CD14-positive monocyte (primary cell): ENCODE data around the gene MMP28. TPM values are rescaled to one million over a fixed set of nuclear protein-coding genes. Genes with fewer than 3 reads are reported as not detected.

Source experiments
- DNase-seq, 3 donors: peaks; one replicate each; pipeline ENCODE4 v3.0.0-alpha.2; 2011 to 2022
- H2AFZ ChIP-seq: 2 replicates; pipeline ENCODE4 v1.6.0; 2012; ENCODE audit warnings: mild to moderate bottlenecking, low read depth, low read length, inconsistent platforms; ENCODE audit not compliant: insufficient read depth, poor library complexity, severe bottlenecking
- H3K27ac ChIP-seq, 2 donors: 1 replicate in 1 of 2; 2 replicates in 1 of 2; pipeline ENCODE4 v1.5.1; 2012 to 2013; ENCODE audit warnings: low read length in 2 of 2, control low read depth in 1 of 2, inconsistent platforms in 1 of 2, low read depth in 1 of 2, mild to moderate bottlenecking in 1 of 2
- H3K27me3 ChIP-seq, 2 donors: one replicate each; pipeline versions ENCODE4 v1.6.0 to v1.6.1; 2011 to 2013; ENCODE audit warnings: low read length in 2 of 2; ENCODE audit not compliant: control insufficient read depth in 2 of 2, insufficient read depth in 2 of 2
- H3K36me3 ChIP-seq, 2 donors: replicated peaks in 1 of 2; 1 replicate in 1 of 2; 2 replicates in 1 of 2; pipeline versions ENCODE4 v1.5.1 to v1.6.1; 2012 to 2013; ENCODE audit warnings: low read length in 2 of 2, control low read depth in 1 of 2, inconsistent platforms in 1 of 2, mild to moderate bottlenecking in 1 of 2; ENCODE audit not compliant: insufficient read depth in 2 of 2, control insufficient read depth in 1 of 2
- H3K4me1 ChIP-seq, 2 donors: 1 replicate in 1 of 2; 2 replicates in 1 of 2; pipeline versions ENCODE4 v1.5.1 to v1.6.1; 2012 to 2013; ENCODE audit warnings: low read length in 2 of 2, control low read depth in 1 of 2, inconsistent platforms in 1 of 2, mild to moderate bottlenecking in 1 of 2, moderate library complexity in 1 of 2; ENCODE audit not compliant: insufficient read depth in 2 of 2, control insufficient read depth in 1 of 2
- H3K4me2 ChIP-seq: replicated peaks from 2 replicates; pipeline ENCODE3; 2012; ENCODE audit warnings: low read length, moderate library complexity, mild to moderate bottlenecking; ENCODE audit not compliant: poor library complexity, severe bottlenecking; ENCODE audit errors: extremely low read depth
- H3K4me3 ChIP-seq, 3 experiments: fragments of 200-600 bp in 1 of 3; sonication (generic) in 1 of 3; replicated peaks in 1 of 3; 1 replicate in 2 of 3; 2 replicates in 1 of 3; pipeline ENCODE4 v1.5.1; 2011 to 2013; ENCODE audit warnings: low read length in 3 of 3, mild to moderate bottlenecking in 3 of 3, control low read depth in 2 of 3, low read depth in 2 of 3, inconsistent platforms in 1 of 3, moderate library complexity in 1 of 3
- H3K79me2 ChIP-seq: 2 replicates; pipeline ENCODE4 v1.6.0; 2012; ENCODE audit warnings: mild to moderate bottlenecking, control low read depth, inconsistent platforms, low read length, moderate library complexity; ENCODE audit not compliant: insufficient read depth
- H3K9ac ChIP-seq: 2 replicates; pipeline ENCODE4 v1.6.0; 2017; ENCODE audit warnings: low read length, mild to moderate bottlenecking; ENCODE audit not compliant: insufficient read depth, poor library complexity, severe bottlenecking
- H3K9me3 ChIP-seq, 2 donors: replicated peaks in 1 of 2; 1 replicate in 1 of 2; 2 replicates in 1 of 2; pipeline versions ENCODE4 v1.5.1 to v1.6.1; 2012 to 2013; ENCODE audit warnings: low read length in 2 of 2, control low read depth in 1 of 2; ENCODE audit not compliant: control insufficient read depth in 1 of 2, insufficient read depth in 1 of 2
- H4K20me1 ChIP-seq: 2 replicates; pipeline ENCODE4 v1.6.0; 2012; ENCODE audit warnings: mild to moderate bottlenecking, low read length, control low read depth, moderate library complexity; ENCODE audit not compliant: insufficient read depth
- H3K27ac Mint-ChIP-seq, 7 donors: one replicate each; pipeline ENCODE4 v1.8.0; 2020; ENCODE audit warnings: mild to moderate bottlenecking in 7 of 7, mixed read lengths in 7 of 7, moderate library complexity in 6 of 7, inconsistent platforms in 2 of 7
- H3K27me3 Mint-ChIP-seq, 3 donors: one replicate each; pipeline ENCODE4 v1.8.0; 2021 to 2022; ENCODE audit warnings: low read depth in 3 of 3, mild to moderate bottlenecking in 3 of 3, mixed read lengths in 3 of 3, moderate library complexity in 3 of 3, inconsistent platforms in 1 of 3
- H3K36me3 Mint-ChIP-seq, 2 donors: one replicate each; pipeline ENCODE4 v1.8.0; 2020; ENCODE audit warnings: mixed read lengths in 2 of 2, inconsistent platforms in 1 of 2, mild to moderate bottlenecking in 1 of 2
- H3K4me1 Mint-ChIP-seq: one replicate; pipeline ENCODE4 v1.8.0; 2020; ENCODE audit warnings: mild to moderate bottlenecking, mixed read lengths
- H3K4me3 Mint-ChIP-seq, 2 donors: one replicate each; pipeline ENCODE4 v1.8.0; 2020; ENCODE audit warnings: mild to moderate bottlenecking in 2 of 2, mixed read lengths in 2 of 2, moderate library complexity in 1 of 2
- H3K9me3 Mint-ChIP-seq, 7 donors: one replicate each; pipeline ENCODE4 v1.8.0; 2020 to 2022; ENCODE audit warnings: mixed read lengths in 7 of 7, mild to moderate bottlenecking in 6 of 7, moderate library complexity in 6 of 7, inconsistent platforms in 2 of 7
- WGBS: methylation state at CpG from one replicate; pipeline ENCODE4 v1.1.5; 2013; ENCODE audit warnings: missing lambda C conversion rate; ENCODE audit not compliant: insufficient coverage; 5-methylcytosine and 5-hydroxymethylcytosine counted together
- intact Hi-C, 2 donors: fragments of 100-400 bp; cut with micrococcal nuclease; formaldehyde crosslinking; loops; one replicate each; pipeline versions ENCODE4 v1.15.0 to v1.15.1; 2023
- polyA plus RNA-seq, 3 donors: library from polyadenylated mRNA; depleted of rRNA in 1 of 3; unstranded in 2 of 3; stranded (reverse) in 1 of 3; fragments of 300-500 nt in 2 of 3; fragments of >200 nt in 1 of 3; fragmentation: Illumina TruSeq in 2 of 3; gene quantifications; 1 replicate in 2 of 3; 2 replicates in 1 of 3; pipeline ENCODE4 v1.2.3, GENCODE V29; 2012 to 2021
- TF ChIP-seq, protein P1 (sequence below): fragments of 200-600 bp; IDR thresholded peaks from one replicate; pipeline ENCODE4 v1.8.0; 2022; ENCODE audit warnings: antibody characterized with exemption, mild to moderate bottlenecking

Gene MMP28
- polyA plus RNA-seq, 3 donors, result not detected

GRCh38 chr17:35797918-35798317, 2.5 kb upstream of the MMP28 start:
- H3K27me3 Mint-ChIP-seq, result peaks cover 48 to 59% (median 56%) of the 10 kb centered on the region in 3 donors
- no peak overlapping the region for H2AFZ ChIP-seq
- peaks cover 24% of the 10 kb centered on the region for H3K4me1 Mint-ChIP-seq
- peaks cover 0 to 6% (median 0%) of the 10 kb centered on the region in 7 donors for H3K9me3 Mint-ChIP-seq
- peaks cover 42 to 46% of the 10 kb centered on the region in 2 donors for H3K27me3 ChIP-seq
- no peak overlapping the region for H3K4me2 ChIP-seq
- WGBS, result 100% methylated on average over 4 of the region's 5 CpGs
- no peak for DNase-seq
- no peak overlapping the region for H3K27ac Mint-ChIP-seq
- H3K4me3 ChIP-seq, result no peak overlapping the region
- H3K9ac ChIP-seq, result no peak overlapping the region
- H4K20me1 ChIP-seq, result no peaks in the 10 kb centered on the region
- TF ChIP-seq, protein P1, sequence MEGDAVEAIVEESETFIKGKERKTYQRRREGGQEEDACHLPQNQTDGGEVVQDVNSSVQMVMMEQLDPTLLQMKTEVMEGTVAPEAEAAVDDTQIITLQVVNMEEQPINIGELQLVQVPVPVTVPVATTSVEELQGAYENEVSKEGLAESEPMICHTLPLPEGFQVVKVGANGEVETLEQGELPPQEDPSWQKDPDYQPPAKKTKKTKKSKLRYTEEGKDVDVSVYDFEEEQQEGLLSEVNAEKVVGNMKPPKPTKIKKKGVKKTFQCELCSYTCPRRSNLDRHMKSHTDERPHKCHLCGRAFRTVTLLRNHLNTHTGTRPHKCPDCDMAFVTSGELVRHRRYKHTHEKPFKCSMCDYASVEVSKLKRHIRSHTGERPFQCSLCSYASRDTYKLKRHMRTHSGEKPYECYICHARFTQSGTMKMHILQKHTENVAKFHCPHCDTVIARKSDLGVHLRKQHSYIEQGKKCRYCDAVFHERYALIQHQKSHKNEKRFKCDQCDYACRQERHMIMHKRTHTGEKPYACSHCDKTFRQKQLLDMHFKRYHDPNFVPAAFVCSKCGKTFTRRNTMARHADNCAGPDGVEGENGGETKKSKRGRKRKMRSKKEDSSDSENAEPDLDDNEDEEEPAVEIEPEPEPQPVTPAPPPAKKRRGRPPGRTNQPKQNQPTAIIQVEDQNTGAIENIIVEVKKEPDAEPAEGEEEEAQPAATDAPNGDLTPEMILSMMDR, result no peak
- peaks cover 0 to 2% of the 10 kb centered on the region in 2 donors for H3K36me3 Mint-ChIP-seq
- intact Hi-C loops, result no loop called here
- H3K36me3 ChIP-seq, result no peaks in the 10 kb centered on the region
- H3K9me3 ChIP-seq, result peaks cover 0 to 6% of the 10 kb centered on the region in 2 donors
- peak overlapping the region in 1 of 2 donors; percentile 49 for H3K4me3 Mint-ChIP-seq
- no peaks in the 10 kb centered on the region for H3K79me2 ChIP-seq
- peaks cover 16 to 23% of the 10 kb centered on the region in 2 donors for H3K4me1 ChIP-seq
- no peak overlapping the region for H3K27ac ChIP-seq

GRCh38 chr17:35797370-35797769, 1.9 kb upstream of the MMP28 start:
- Histone ChIP-seq H2AFZ (no peak overlapping the region), H3K4me3 (no peak overlapping the region), H3K4me2 (no peak overlapping the region), H3K4me1 (peaks cover 16 to 23% of the 10 kb centered on the region in 2 donors), H3K36me3 (no peaks in the 10 kb centered on the region), H3K27me3 (peaks cover 43 to 51% of the 10 kb centered on the region in 2 donors), H3K27ac (no peak overlapping the region), H3K79me2 (no peaks in the 10 kb centered on the region), H3K9ac (no peak overlapping the region), H3K9me3 (peaks cover 0 to 6% of the 10 kb centered on the region in 2 donors), H4K20me1 (no peaks in the 10 kb centered on the region)
- peaks cover 0 to 6% (median 0%) of the 10 kb centered on the region in 7 donors for H3K9me3 Mint-ChIP-seq
- no peak overlapping the region for H3K27ac Mint-ChIP-seq
- peaks cover 51 to 63% (median 57%) of the 10 kb centered on the region in 3 donors for H3K27me3 Mint-ChIP-seq
- DNase-seq, result no peak
- 80% methylated on average over 1 of the region's 4 CpGs for WGBS
- peak overlapping the region in 1 of 2 donors; percentile 51 for H3K4me3 Mint-ChIP-seq
- H3K4me1 Mint-ChIP-seq, result peaks cover 24% of the 10 kb centered on the region
- intact Hi-C loops, result no loop called here
- peaks cover 0 to 2% of the 10 kb centered on the region in 2 donors for H3K36me3 Mint-ChIP-seq
- TF ChIP-seq, protein P1, result no peak
